ENCODE results near the gene HARS1. TPM values are rescaled to one million over a fixed set of nuclear protein-coding genes. Genes with fewer than 3 reads are reported as not detected.
A peak's percentile ranks its signal among the peaks of the same experiment; 100 is the strongest.

Gene HARS1
- total and polyA plus RNA-seq, 10 donors = 38.4 to 53.9 (median 46.1) TPM

- 10 to 30% (median 12%) methylated on average over 20 to 36 of the region's 36 CpGs for WGBS, 5 donors
- H3K36me3 ChIP-seq = no peaks in the 10 kb centered on the region
- peaks cover 0 to 14% (median 7%) of the 10 kb centered on the region in 8 donors for H3K9me3 ChIP-seq
- intact Hi-C loops (cut with DNase I; ENCODE audit: low total_unique reads) = no loop called here
- H3K4me3 ChIP-seq = peak overlapping the region; percentile 41 to 78 (median 58)
- H3K4me1 ChIP-seq = peaks cover 0 to 56% (median 32%) of the 10 kb centered on the region in 6 donors
- peak; percentile 86 for DNase-seq
- TF ChIP-seq CTCF (IDR thresholded peaks at IDR 0.05 in 8 of 11, conservative IDR thresholded peaks at IDR 0.05 in 3 of 11) (no peak), POLR2AphosphoS5 (IDR thresholded peaks at IDR 0.05) (no peak), POLR2A (IDR thresholded peaks at IDR 0.05) (no peak)
- peaks cover 0 to 9% (median 0%) of the 10 kb centered on the region in 7 donors for H3K27me3 ChIP-seq (replicated peaks in 1 of 7)
- H3K27ac ChIP-seq = peak overlapping the region; percentile 51 to 93 (median 80)
These were observed 59.3 kb downstream of the HARS1 start for GRCh38 chr5:140631831-140632365.

GRCh38 chr5:140631036-140631417 lies 60.1 kb downstream of the HARS1 start:
- no peak for TF ChIP-seq POLR2A (IDR thresholded peaks at IDR 0.05)
- TF ChIP-seq POLR2AphosphoS5 (IDR thresholded peaks at IDR 0.05) = peak in 1 of 3 donors; percentile 70
- DNase-seq = no peak
- peaks cover 0 to 14% (median 7%) of the 10 kb centered on the region in 8 donors for H3K9me3 ChIP-seq
- WGBS, 5 donors = 54 to 87% (median 65%) methylated on average over 4 of the region's 4 CpGs
- H3K36me3 ChIP-seq = no peaks in the 10 kb centered on the region
- intact Hi-C loops (cut with DNase I; ENCODE audit: low total_unique reads) = no loop called here
- H3K4me3 ChIP-seq = peak overlapping the region in 6 of 8 donors; percentile 41 to 78 (median 58)
- peak overlapping the region in 7 of 8 donors; percentile 54 to 93 (median 80) for H3K27ac ChIP-seq
- peaks cover 0 to 9% (median 0%) of the 10 kb centered on the region in 7 donors for H3K27me3 ChIP-seq (replicated peaks in 1 of 7)
- H3K4me1 ChIP-seq = peaks cover 0 to 56% (median 32%) of the 10 kb centered on the region in 6 donors

GRCh38 chr5:140630292-140631035 lies 60.7 kb downstream of the HARS1 start:
- WGBS, 5 donors = 60 to 84% (median 63%) methylated on average over 2 of the region's 2 CpGs
- intact Hi-C loops (cut with DNase I; ENCODE audit: low total_unique reads) = no loop called here
- Histone ChIP-seq H3K9me3 (peaks cover 0 to 14% (median 7%) of the 10 kb centered on the region in 8 donors), H3K27ac (peak overlapping the region in 7 of 8 donors; percentile 23 to 93 (median 79)), H3K4me3 (peak overlapping the region in 4 of 8 donors; percentile 51 to 78 (median 62)), H3K27me3 (replicated peaks in 1 of 7) (peaks cover 0 to 9% (median 0%) of the 10 kb centered on the region in 7 donors), H3K36me3 (no peaks in the 10 kb centered on the region), H3K4me1 (peaks cover 0 to 56% (median 32%) of the 10 kb centered on the region in 6 donors)
- no peak for DNase-seq
- TF ChIP-seq CTCF (IDR thresholded peaks at IDR 0.05 in 8 of 11, conservative IDR thresholded peaks at IDR 0.05 in 3 of 11) = no peak
- no peak for TF ChIP-seq POLR2AphosphoS5 (IDR thresholded peaks at IDR 0.05)
- TF ChIP-seq POLR2A (IDR thresholded peaks at IDR 0.05) = no peak

GRCh38 chr5:140628711-140629110 lies 62.5 kb downstream of the HARS1 start:
- 25 to 87% (median 66%) methylated on average over 1 of the region's 1 CpG for WGBS, 5 donors
- H3K27me3 ChIP-seq (replicated peaks in 1 of 7) = peaks cover 0 to 9% (median 0%) of the 10 kb centered on the region in 7 donors
- DNase-seq = no peak
- H3K9me3 ChIP-seq = peaks cover 0 to 14% (median 7%) of the 10 kb centered on the region in 8 donors
- intact Hi-C loops (cut with DNase I; ENCODE audit: low total_unique reads) = loop anchor here (5.0 kb wide), 1 partner anchor 41 kb away; no protein-coding TSS in a partner anchor
- peaks cover 0 to 40% (median 19%) of the 10 kb centered on the region in 6 donors for H3K4me1 ChIP-seq
- TF ChIP-seq POLR2AphosphoS5 (IDR thresholded peaks at IDR 0.05) (no peak), POLR2A (IDR thresholded peaks at IDR 0.05) (no peak), CTCF (IDR thresholded peaks at IDR 0.05 in 8 of 11, conservative IDR thresholded peaks at IDR 0.05 in 3 of 11) (no peak)
- no peak overlapping the region for H3K4me3 ChIP-seq
- no peaks in the 10 kb centered on the region for H3K36me3 ChIP-seq
- no peak overlapping the region for H3K27ac ChIP-seq

All from spleen (tissue), 11 donors.